ENCODE data around the gene SYT12. TPM values are rescaled to one million over a fixed set of nuclear protein-coding genes. Genes with fewer than 3 reads are reported as not detected.

Gene SYT12
- total and polyA plus RNA-seq, 2 of the 8 experiments (the other 6 are each of a cell fraction or from before 2014, with no cell fraction given) = 1.4 to 3.3 TPM

- no peak for TF ChIP-seq CHD7 (IDR thresholded peaks at IDR 0.05; ENCODE audit: insufficient replicate concordance, low read length)
Measured at GRCh38 chr11:66978229-66978628, 44.7 kb upstream of the SYT12 start (continued).
